HG03103 (cell line): ENCODE data around the gene NEDD9.

Experiments
- ATAC-seq: cut with Tn5 transposase; IDR thresholded peaks from one replicate; pipeline ENCODE4 v1.9.1; 2021; ENCODE audit warnings: low read depth; ENCODE audit not compliant: unreplicated experiment

The NEDD9 gene

DNA sequence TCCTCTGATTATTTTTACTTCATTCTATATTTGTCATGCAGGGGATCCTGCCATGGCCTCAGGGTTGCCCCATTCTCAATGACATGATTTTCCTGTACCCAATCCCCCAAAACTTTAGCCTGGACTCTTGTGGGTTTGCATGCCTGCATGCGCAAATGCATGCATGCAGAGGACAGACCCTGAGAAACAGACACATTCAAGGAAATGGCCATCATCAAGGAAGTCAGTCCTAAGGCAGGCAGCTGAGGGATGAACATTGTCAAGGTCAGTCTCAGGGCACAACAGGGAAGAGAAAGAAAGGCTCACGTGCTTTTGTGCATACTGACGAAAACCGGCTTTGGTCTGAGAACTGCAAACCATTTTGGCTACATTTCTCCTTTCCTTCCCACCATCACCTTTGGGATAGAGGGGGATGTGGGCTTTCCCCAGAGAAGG, 13.1 kb downstream of the NEDD9 start:
- no peak for ATAC-seq

- no peak for ATAC-seq
These were observed 13.7 kb downstream of the NEDD9 start for GRCh38 chr6:11218538-11219399.

GRCh38 chr6:11218102-11218442, 14.4 kb downstream of the NEDD9 start:
- ATAC-seq: no peak

GRCh38 chr6:11217360-11218101, 14.9 kb downstream of the NEDD9 start:
- no peak for ATAC-seq

DNA sequence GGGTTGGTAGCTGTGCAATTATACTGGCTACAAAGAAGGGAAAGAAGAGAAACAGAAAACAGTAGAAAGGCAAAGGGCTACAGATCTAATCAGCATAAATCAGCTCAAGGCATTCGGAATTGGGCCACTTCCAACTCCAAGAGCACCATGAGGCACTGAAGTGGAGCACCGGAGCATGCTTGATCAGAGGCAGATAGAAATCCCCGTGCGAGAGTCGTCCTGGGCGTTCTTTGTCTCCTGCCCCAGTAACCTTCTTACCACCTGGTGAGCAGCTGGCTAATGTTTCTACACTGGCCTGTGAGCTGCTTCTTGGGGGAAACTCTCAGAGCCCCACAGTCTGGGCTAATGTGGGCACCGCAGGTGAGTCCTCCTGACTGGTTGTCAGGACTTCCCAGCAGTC, 16.7 kb downstream of the NEDD9 start:
- no peak for ATAC-seq

DNA sequence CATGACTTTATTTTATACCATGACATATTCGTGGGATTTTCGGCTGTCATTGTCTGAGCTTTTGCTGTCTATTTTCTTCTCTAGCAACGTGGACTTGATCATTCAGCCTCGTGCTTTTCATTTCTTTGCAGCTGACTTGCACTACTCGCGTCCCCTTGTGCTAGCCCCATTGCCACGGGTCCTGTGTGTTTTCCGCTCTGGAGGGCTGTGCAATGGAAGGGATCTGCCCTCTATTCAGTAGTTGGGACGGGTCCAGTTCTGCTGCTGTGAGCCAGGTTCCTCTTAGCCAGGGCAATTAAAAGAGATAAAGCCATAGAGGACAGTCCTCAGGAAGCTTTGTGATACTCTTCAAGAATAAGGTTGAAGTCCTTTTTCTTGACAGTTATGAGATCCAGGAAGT, 17.6 kb downstream of the NEDD9 start:
- ATAC-seq: no peak

DNA sequence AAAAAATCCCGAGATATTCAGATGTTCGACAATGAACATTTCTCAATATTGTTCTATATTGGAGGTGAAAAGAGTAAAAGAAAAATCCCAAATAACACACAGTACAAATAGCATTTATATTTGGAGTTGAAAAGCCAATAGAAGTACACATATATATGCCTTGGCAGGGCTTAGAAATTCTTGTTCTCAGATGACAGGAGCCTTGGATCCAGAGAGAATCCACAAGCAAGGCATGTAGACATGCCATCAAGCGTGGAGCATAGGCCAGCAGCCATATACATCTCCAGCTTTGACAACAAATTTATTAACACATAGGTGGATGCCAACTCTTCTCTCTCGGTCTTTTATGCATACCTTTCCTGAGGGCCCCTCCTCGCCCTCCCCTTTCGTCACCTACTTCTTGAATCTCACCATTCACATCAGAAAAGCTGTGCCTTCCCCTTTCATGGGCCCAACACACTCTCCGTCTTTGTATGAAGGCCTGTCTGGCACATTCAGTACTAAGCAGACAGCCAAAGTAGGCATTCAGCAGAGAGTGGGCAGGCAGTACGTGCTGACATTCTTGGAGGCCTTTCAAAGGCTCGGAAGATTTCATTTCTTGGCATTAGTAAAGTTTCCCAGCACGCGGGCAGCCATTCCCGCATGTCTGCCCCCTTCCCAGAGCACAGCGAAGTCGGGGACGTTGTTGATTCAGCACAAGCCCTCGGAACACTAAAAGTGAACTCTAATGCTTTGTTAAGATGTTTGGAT, 18.2 kb downstream of the NEDD9 start:
- no peak for ATAC-seq

DNA sequence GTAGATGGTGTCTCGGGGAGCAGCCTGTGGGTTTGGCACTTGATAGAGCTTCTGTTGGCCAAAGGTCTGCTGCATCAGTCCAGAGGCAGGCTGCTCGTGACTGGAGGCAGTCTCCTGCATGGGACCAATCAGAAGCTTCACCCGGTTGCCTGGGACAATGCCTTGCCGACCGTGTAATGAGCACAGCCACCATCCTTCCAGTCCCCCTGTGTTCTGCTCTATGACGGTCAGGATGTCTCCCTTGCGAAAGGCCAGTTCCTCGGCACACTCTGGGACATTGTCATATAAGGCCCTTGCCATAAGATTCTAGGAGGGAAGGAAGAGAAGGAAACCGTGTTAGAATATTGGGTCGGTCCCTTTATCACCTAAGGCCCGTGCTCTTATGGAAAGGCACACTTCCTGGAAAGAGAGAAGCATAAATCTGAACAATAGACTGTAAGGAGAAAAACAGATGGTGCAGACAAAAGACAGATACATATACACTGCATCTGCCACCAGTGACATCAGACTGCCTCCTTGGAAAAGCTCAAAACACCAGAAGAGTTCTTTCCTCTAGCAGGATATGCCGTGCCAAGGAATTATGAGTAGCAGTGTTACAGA, 18.9 kb downstream of the NEDD9 start:
- ATAC-seq: no peak

- no peak for ATAC-seq
These were observed 19.8 kb downstream of the NEDD9 start for GRCh38 chr6:11212664-11213063.

DNA sequence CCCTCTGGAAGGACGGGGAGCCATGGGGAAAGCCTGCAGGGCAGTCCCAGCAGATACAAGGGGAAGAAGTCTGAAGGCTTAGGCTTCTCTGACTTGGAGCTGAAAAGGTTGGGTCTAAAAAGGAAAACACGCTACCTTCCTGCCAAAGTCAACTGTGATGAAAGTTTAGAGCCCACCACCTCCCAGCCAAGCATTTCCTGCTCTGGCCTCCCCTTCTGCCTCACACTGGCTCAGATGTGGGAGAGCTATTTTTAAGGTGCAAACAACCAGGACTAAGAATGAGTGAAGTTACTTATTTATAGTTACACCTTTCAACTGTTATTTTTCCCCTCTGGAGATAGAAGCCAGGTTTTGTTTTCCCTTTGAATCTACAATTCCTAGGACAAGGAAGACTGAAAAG, 21.2 kb downstream of the NEDD9 start:
- no peak for ATAC-seq

DNA sequence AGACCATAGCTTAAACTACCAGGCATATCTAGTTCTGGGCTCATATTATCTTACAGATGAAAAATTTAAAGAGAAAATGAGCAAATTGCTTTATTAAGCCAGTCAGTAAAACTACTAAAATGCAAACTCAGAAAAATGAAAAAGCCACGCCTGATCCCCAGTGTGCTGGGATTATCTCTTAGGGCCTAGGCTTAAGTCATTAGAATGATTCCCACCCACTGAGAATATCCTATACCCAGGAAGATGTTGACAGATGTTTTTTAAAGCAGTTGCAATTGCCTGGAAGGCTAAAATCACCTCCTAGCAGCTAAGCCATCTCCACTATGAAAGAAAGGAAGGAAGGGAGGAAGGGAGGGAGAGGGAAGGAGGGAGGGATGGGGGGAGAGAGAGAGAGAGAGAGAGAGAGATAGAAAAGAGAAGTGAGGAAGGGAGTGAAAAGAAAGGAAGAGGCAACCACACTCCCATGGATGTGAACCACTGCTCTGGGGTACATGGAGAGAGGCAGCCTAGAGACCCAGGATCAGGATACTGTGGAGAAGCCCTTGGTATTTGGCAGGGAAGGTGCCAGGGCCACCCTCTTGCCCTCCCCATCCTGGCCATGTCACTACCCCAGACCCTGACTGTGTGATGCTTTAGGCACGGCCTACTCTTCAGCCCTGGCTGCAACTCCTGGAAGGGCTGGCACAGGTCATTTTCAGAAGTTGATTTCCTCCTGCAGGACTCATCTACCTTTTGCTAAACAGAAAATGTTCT, 21.9 kb downstream of the NEDD9 start:
- no peak for ATAC-seq

DNA sequence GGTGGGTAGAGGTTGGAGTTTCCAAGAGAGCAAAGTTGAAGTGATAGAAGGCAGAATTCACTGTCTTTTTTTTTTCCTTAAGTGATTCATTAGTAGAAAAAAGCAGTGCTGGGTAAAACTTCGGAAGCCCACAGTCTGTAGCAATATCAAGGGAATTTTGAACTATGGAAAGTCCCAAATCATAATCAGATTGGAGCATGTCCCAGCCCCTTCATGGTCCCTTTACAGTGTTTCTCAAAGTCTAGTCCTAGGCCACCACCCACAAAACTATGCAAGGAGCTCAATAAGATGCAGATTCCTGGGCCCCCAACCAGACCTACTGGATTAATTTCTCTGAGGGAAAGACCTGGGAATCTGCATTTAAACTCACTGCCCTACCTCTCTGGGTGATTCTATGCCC, 22.6 kb downstream of the NEDD9 start:
- ATAC-seq: no peak

DNA sequence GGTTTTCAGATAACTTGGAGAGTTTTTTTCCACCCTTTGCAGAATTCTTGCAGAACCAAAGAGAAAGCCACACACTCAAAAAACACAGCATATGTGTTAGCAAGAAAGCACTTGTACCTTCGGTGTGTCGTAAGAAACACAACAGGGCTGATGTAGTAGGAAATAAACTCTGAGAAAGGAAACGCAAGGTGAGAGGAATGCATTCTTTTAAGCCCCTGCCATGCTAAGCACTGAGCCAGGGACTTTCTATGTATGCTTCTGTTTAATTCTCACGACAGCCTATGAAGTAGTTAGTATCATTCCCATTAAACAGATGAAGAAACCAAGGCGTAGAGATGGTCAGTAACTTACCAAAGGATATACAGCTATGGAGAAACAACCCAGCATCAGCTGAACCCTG, 23.1 kb downstream of the NEDD9 start:
- no peak for ATAC-seq

GRCh38 chr6:11208854-11209253, 23.6 kb downstream of the NEDD9 start:
- ATAC-seq: no peak

GRCh38 chr6:11208267-11208666, 24.2 kb downstream of the NEDD9 start:
- ATAC-seq: no peak

DNA sequence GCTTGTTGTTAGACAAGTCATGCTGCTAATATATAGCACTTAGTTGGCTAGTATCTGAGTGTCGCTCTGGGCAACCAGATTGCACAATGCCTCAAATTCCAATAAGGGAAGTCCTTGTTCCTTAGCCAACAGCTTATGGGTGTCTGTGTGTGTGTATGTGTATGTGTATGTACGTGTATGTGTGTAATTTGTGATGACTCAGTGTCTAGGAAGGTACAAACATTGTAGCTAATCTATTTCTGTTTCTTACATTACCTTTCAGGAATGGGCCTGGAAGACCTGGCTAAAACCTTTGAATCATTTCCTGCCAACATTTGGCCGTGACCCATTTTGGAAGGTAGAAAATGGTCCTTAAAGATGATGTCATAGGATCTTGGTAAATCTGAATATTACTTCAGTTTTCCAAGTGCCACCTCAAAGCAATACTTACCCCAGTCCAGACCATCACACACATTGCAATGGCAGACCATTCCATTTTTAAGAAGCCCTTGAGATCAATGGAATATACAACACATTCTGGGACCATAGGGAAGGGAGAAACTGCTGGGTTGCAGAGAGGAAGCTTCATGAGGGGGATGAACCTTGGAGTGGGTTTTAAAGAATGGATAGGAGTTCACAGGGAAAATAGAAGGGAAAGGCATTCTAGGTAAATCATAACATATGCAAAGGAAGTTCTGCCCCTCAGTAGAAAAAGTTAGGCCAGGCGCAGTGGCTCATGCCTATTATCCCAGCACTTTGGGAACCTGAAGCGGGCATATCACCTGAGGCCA, 25.1 kb downstream of the NEDD9 start:
- no peak for ATAC-seq

- no peak for ATAC-seq
These were observed 25.9 kb downstream of the NEDD9 start for GRCh38 chr6:11206576-11206975.

DNA sequence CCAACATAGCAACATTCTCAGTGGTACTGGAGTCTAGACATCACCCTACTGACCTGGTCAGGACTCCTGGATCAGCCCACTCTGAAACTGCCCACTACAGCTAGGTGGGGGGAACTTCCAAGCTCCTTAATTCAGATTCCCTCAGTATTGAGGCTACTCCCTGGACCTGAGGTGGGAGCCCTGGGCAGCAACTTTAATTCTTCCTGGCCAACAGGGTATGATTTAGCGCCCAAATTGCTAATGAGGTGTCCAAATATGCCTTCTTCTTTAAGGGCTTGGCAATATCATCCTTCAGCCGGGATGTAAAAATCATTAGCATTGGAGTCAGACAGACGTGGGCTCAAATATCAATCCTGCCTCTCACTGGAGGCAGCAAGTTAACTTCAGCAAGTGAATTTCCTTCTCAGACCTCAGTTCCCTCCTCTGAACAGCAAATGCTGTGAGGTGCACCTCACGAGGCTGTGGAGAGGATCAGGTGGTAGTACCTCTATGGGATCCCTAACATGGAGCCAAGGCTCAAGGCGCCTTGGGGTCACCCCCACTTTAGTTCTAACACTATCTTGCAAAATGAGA, 27.6 kb downstream of the NEDD9 start:
- ATAC-seq: no peak

GRCh38 chr6:11204005-11204399, 28.5 kb downstream of the NEDD9 start:
- no peak for ATAC-seq
